ENCODE measurements around the gene JMJD6. TPM values are rescaled to one million over a fixed set of nuclear protein-coding genes. Genes with fewer than 3 reads are reported as not detected.
"Not testable (repeated sequence)": the region's sequence is repeated elsewhere in the genome, so short reads cannot be mapped to it uniquely, and the experiment has no call there.

The JMJD6 gene
- total RNA-seq, 1 donor from 2014 or later, result 28.2 TPM

GRCh38 chr17:76716146-76716838 is 10.1 kb downstream of the JMJD6 start:
- no peak for DNase-seq (ENCODE audit: low spot score)

- DNase-seq (ENCODE audit: low spot score), result no peak
Measured at GRCh38 chr17:76715496-76715830, 10.9 kb downstream of the JMJD6 start.

GRCh38 chr17:76714822-76715495 is 11.4 kb downstream of the JMJD6 start:
- peak; percentile 80 for DNase-seq (ENCODE audit: low spot score)

- DNase-seq (ENCODE audit: low spot score), result no peak
Measured at GRCh38 chr17:76714336-76714735, 12.1 kb downstream of the JMJD6 start.

GRCh38 chr17:76713765-76714164 is 12.6 kb downstream of the JMJD6 start:
- DNase-seq (ENCODE audit: low spot score), result no peak

- DNase-seq (ENCODE audit: low spot score), result not testable (repeated sequence)
Measured at GRCh38 chr17:76712321-76712720, 14.1 kb downstream of the JMJD6 start.

- DNase-seq (ENCODE audit: low spot score), result peak; percentile 74
Measured at GRCh38 chr17:76710863-76711611, 15.4 kb downstream of the JMJD6 start, which contains the start of gene MXRA7. Gene MXRA7 (minus strand): TSS chr17:76710965. CDS start chr17:76710946, 19 bp downstream.

GRCh38 chr17:76709951-76710862 is 16.2 kb downstream of the JMJD6 start:
- DNase-seq (ENCODE audit: low spot score), result peak; percentile 70

GRCh38 chr17:76709077-76709950 is 17.1 kb downstream of the JMJD6 start:
- peak; percentile 89 for DNase-seq (ENCODE audit: low spot score)

GRCh38 chr17:76707985-76708807 is 18.2 kb downstream of the JMJD6 start:
- no peak for DNase-seq (ENCODE audit: low spot score)

GRCh38 chr17:76706817-76707216 is 19.6 kb downstream of the JMJD6 start:
- no peak for DNase-seq (ENCODE audit: low spot score)

GRCh38 chr17:76704805-76705204 is 21.6 kb downstream of the JMJD6 start:
- no peak for DNase-seq (ENCODE audit: low spot score)

GRCh38 chr17:76702941-76703637 is 23.3 kb downstream of the JMJD6 start:
- no peak for DNase-seq (ENCODE audit: low spot score)

- DNase-seq (ENCODE audit: low spot score), result no peak
Measured at GRCh38 chr17:76702076-76702475, 24.3 kb downstream of the JMJD6 start.

- DNase-seq (ENCODE audit: low spot score), result no peak
Measured at GRCh38 chr17:76701471-76701967, 24.9 kb downstream of the JMJD6 start.

GRCh38 chr17:76700617-76701470 is 25.6 kb downstream of the JMJD6 start:
- no peak for DNase-seq (ENCODE audit: low spot score)

GRCh38 chr17:76700270-76700616 is 26.2 kb downstream of the JMJD6 start:
- no peak for DNase-seq (ENCODE audit: low spot score)

- DNase-seq (ENCODE audit: low spot score), result not testable (repeated sequence)
Measured at GRCh38 chr17:76698466-76698977, 27.9 kb downstream of the JMJD6 start.

Measured in ureter (tissue), 1 donor.